ENCODE measurements around the gene PTPRN2.

- TF ChIP-seq CTCF (IDR thresholded peaks at IDR 0.05; ENCODE audit: low read depth, low read length) (no peak), POLR2A (IDR thresholded peaks at IDR 0.05; ENCODE audit: extremely low read depth, insufficient read length) (no peak), MAX (IDR thresholded peaks at IDR 0.05; ENCODE audit: low read depth, low read length) (no peak), MYC (IDR thresholded peaks at IDR 0.05; ENCODE audit: low read depth, low read length) (no peak)
Observed at GRCh38 chr7:158532093-158532627, 55.5 kb downstream of the PTPRN2 start.
